ENCODE measurements around the gene CACUL1.

- TF ChIP-seq CTCF (conservative IDR thresholded peaks at IDR 0.05; ENCODE audit: low read depth, low read length): no peak
- TF ChIP-seq EZH2 (IDR thresholded peaks at IDR 0.05; ENCODE audit: borderline replicate concordance, low read depth, low read length, poor library complexity, severe bottlenecking): no peak
Measured at GRCh38 chr10:118664321-118664720, 90.4 kb downstream of the CACUL1 start.

Data from A673 (cell line).